Measurements from ENCODE around the gene POLD3. TPM values are rescaled to one million over a fixed set of nuclear protein-coding genes. Genes with fewer than 3 reads are reported as not detected.

Gene POLD3
- total RNA-seq, 4 donors from 2014 or later = 5.1 to 13.8 (median 11.9) TPM

- H3K4me3 ChIP-seq = no peak overlapping the region
- DNase-seq = no peak
- 79 to 96% methylated on average over 2 to 3 of the region's 3 CpGs for WGBS, 2 donors
- H3K36me3 ChIP-seq = no peaks in the 10 kb centered on the region
- TF ChIP-seq, protein P1, sequence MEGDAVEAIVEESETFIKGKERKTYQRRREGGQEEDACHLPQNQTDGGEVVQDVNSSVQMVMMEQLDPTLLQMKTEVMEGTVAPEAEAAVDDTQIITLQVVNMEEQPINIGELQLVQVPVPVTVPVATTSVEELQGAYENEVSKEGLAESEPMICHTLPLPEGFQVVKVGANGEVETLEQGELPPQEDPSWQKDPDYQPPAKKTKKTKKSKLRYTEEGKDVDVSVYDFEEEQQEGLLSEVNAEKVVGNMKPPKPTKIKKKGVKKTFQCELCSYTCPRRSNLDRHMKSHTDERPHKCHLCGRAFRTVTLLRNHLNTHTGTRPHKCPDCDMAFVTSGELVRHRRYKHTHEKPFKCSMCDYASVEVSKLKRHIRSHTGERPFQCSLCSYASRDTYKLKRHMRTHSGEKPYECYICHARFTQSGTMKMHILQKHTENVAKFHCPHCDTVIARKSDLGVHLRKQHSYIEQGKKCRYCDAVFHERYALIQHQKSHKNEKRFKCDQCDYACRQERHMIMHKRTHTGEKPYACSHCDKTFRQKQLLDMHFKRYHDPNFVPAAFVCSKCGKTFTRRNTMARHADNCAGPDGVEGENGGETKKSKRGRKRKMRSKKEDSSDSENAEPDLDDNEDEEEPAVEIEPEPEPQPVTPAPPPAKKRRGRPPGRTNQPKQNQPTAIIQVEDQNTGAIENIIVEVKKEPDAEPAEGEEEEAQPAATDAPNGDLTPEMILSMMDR (IDR thresholded peaks at IDR 0.05) = no peak
- no peak for TF ChIP-seq POLR2A (IDR thresholded peaks at IDR 0.05)
- peaks cover 4 to 22% (median 7%) of the 10 kb centered on the region in 3 donors for H3K4me1 ChIP-seq
- intact Hi-C loops (cut with DNase I) = no loop called here
- H3K9me3 ChIP-seq = no peaks in the 10 kb centered on the region
- H3K27ac ChIP-seq = no peak overlapping the region
- H3K27me3 ChIP-seq = peaks cover 0 to 16% (median 0%) of the 10 kb centered on the region in 4 donors
Measured at GRCh38 chr11:74685905-74686304, 93.5 kb downstream of the POLD3 start.

DNA sequence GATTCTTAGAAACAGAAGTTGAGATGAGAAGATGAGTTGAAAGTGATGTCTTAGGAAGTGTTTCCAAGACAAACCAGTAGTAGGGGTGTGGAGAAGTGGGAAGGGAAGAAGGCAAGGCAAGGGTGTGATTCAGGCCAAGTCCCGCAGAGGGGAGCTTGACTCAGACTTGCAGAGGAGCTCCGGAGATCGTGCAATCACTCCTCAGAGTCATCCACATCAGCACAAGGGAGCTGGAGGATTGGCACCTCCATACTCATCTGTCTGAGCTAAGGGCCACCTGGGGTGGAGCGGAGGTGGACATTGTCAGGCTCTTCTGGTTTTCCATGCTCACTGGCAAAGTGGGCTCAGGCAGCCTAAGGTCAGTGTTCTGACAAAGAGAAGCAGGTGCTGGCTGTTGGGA, 94.4 kb downstream of the POLD3 start:
- no peak overlapping the region for H3K4me3 ChIP-seq
- no peak for DNase-seq
- H3K9me3 ChIP-seq = no peaks in the 10 kb centered on the region
- intact Hi-C loops (cut with DNase I) = no loop called here
- TF ChIP-seq, protein P1 (IDR thresholded peaks at IDR 0.05) = no peak
- TF ChIP-seq POLR2A (IDR thresholded peaks at IDR 0.05) = no peak
- no peaks in the 10 kb centered on the region for H3K36me3 ChIP-seq
- 60 to 62% methylated on average over 4 of the region's 4 CpGs for WGBS, 2 donors
- H3K27me3 ChIP-seq = peaks cover 0 to 16% (median 0%) of the 10 kb centered on the region in 4 donors
- H3K27ac ChIP-seq = peak overlapping the region in 1 of 4 donors; percentile 21
- H3K4me1 ChIP-seq = peaks cover 4 to 18% (median 7%) of the 10 kb centered on the region in 3 donors

- Histone ChIP-seq H3K4me3 (no peak overlapping the region), H3K27me3 (peaks cover 0 to 16% (median 0%) of the 10 kb centered on the region in 4 donors), H3K9me3 (no peaks in the 10 kb centered on the region), H3K4me1 (peaks cover 4 to 15% (median 7%) of the 10 kb centered on the region in 3 donors), H3K36me3 (no peaks in the 10 kb centered on the region), H3K27ac (peak overlapping the region in 1 of 4 donors; percentile 55)
- DNase-seq = no peak
- intact Hi-C loops (cut with DNase I) = no loop called here
- TF ChIP-seq, protein P1 (IDR thresholded peaks at IDR 0.05) = no peak
- no peak for TF ChIP-seq POLR2A (IDR thresholded peaks at IDR 0.05)
- WGBS, 2 donors = 63 to 72% methylated on average over 5 to 6 of the region's 6 CpGs
Measured at GRCh38 chr11:74687237-74688023, 95.0 kb downstream of the POLD3 start.

DNA sequence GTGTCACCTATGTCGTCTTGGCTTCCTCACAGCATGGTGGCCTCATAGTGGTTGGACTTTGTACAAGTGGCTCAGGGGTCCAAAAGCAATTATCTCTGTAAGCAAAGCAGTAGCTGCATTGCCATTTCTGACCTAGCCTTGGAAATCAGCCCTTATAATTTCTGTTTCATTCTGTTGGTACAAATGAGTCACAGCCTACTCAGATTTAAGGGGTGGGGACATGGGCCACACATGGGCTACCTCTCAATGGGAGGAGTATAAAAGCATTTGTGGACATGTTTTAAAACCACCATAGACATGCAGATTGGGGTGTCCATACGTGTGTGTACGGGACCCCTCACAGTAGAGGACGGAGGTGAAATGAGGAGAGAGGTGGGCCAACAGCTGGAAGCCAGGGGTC, 97.3 kb downstream of the POLD3 start:
- H3K27me3 ChIP-seq = no peaks in the 10 kb centered on the region
- H3K9me3 ChIP-seq = no peaks in the 10 kb centered on the region
- no peak for TF ChIP-seq POLR2A (IDR thresholded peaks at IDR 0.05)
- TF ChIP-seq, protein P1 (IDR thresholded peaks at IDR 0.05) = no peak
- H3K27ac ChIP-seq = no peak overlapping the region
- no peaks in the 10 kb centered on the region for H3K4me1 ChIP-seq
- no peaks in the 10 kb centered on the region for H3K36me3 ChIP-seq
- 83 to 85% methylated on average over 4 of the region's 4 CpGs for WGBS, 2 donors
- H3K4me3 ChIP-seq = no peak overlapping the region
- no peak for DNase-seq
- intact Hi-C loops (cut with DNase I) = no loop called here

DNA sequence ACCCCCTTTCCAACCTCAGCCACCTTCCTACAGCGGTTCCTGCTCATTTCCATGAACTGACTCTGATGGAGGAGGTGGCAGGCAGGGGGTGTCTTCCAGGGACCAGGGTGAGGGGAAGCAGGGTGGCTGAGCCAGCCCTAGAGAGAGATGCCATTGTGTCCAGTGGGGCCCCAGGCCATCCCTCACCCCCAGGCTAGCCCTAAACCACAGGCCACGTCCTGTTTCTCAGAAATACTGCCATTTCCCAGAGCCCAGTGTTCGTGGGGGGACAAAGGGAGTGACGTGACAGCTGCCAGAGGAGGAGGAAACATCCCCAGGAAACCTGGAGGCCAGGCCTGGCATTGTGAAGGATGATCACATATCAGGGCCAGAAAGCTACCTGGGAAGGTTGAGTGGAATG, 99.4 kb downstream of the POLD3 start:
- TF ChIP-seq POLR2A (IDR thresholded peaks at IDR 0.05) = no peak
- TF ChIP-seq, protein P1 (IDR thresholded peaks at IDR 0.05) = no peak
- Histone ChIP-seq H3K9me3 (no peaks in the 10 kb centered on the region), H3K27ac (no peak overlapping the region), H3K27me3 (no peaks in the 10 kb centered on the region), H3K36me3 (no peaks in the 10 kb centered on the region), H3K4me3 (no peak overlapping the region), H3K4me1 (peaks cover 3 to 13% (median 12%) of the 10 kb centered on the region in 3 donors)
- DNase-seq = no peak
- WGBS, 2 donors = 40 to 90% methylated on average over 2 of the region's 4 CpGs
- intact Hi-C loops (cut with DNase I) = no loop called here

Measured in esophagus squamous epithelium (tissue), 5 donors.